ENCODE data around the gene NBAS. TPM values are rescaled to one million over a fixed set of nuclear protein-coding genes. Genes with fewer than 3 reads are reported as not detected.

NBAS gene
- total and polyA plus RNA-seq, 2 of the 13 experiments (the other 11 are each of a cell fraction or from before 2014, with no cell fraction given), result 33.6 to 58.7 TPM

- Histone ChIP-seq H3K9ac (ENCODE audit: insufficient read depth, low read depth, low read length) (no peak overlapping the region), H3K9me3 (ENCODE audit: low read length) (no peaks in the 10 kb centered on the region), H3K79me2 (ENCODE audit: insufficient read depth, low read length) (no peaks in the 10 kb centered on the region), H2AFZ (ENCODE audit: low read length) (no peak overlapping the region), H4K20me1 (ENCODE audit: insufficient read depth, low read length) (no peaks in the 10 kb centered on the region), H3K27me3 (ENCODE audit: control insufficient read depth in 1 of 2, insufficient read depth in 2 of 2, low read length in 2 of 2) (no peaks in the 10 kb centered on the region), H3K4me1 (ENCODE audit: insufficient read depth, low read length) (peaks cover 6% of the 10 kb centered on the region), H3K4me3 (replicated peaks in 1 of 3; ENCODE audit: insufficient read depth in 1 of 3, low read depth in 2 of 3, low read length in 3 of 3) (no peak overlapping the region), H3K36me3 (replicated peaks in 1 of 2; ENCODE audit: control insufficient read depth in 1 of 2, insufficient read depth in 2 of 2, low read length in 2 of 2) (peaks cover 5 to 32% of the 10 kb centered on the region in 2 experiments), H3K27ac (ENCODE audit: extremely low read length, insufficient read depth, low read length) (no peak overlapping the region), H3K4me2 (ENCODE audit: low read depth, low read length) (no peak overlapping the region)
- no TSS peak for BruUV-seq (replicated peaks)
- ATAC-seq (no peak), FAIRE-seq (no peak), DNase-seq (ENCODE audit: low spot score) (peak; percentile 11)
- in situ Hi-C loops (cut with HindIII; ENCODE audit: extremely low pct_ligation_motif_present, low pct_unique_long_range_greater_than_20kb) (no loop called here), intact Hi-C loops (cut with micrococcal nuclease; ENCODE audit: unreplicated experiment) (no loop called here)
- CTCF ChIA-PET (ENCODE audit: low intra/inter-chr PET ratio, low total read pairs), result no interaction called here
- TF ChIP-seq ZC3H4 (CRISPR knock-in tag; IDR thresholded peaks at IDR 0.05; ENCODE audit: borderline replicate concordance) (no peak), MYC (CRISPR knock-in tag; IDR thresholded peaks at IDR 0.05; ENCODE audit: borderline replicate concordance) (no peak), GABPB1 (CRISPR knock-in tag; IDR thresholded peaks at IDR 0.05) (no peak), TIGD3 (CRISPR knock-in tag; IDR thresholded peaks at IDR 0.05; ENCODE audit: borderline replicate concordance) (no peak), SMAD1 (CRISPR knock-in tag; IDR thresholded peaks at IDR 0.05; ENCODE audit: borderline replicate concordance, low read depth) (no peak), ZNF275 (CRISPR knock-in tag; IDR thresholded peaks at IDR 0.05; ENCODE audit: borderline replicate concordance) (no peak), ZNF674 (CRISPR knock-in tag; IDR thresholded peaks at IDR 0.05; ENCODE audit: low read depth) (no peak), GLI4 (CRISPR knock-in tag; IDR thresholded peaks at IDR 0.05; ENCODE audit: borderline replicate concordance) (no peak), MTA1 (CRISPR knock-in tag; IDR thresholded peaks at IDR 0.05; ENCODE audit: borderline replicate concordance) (no peak), HIC2 (CRISPR knock-in tag; IDR thresholded peaks at IDR 0.05; ENCODE audit: low read depth) (no peak), ZNF644 (CRISPR knock-in tag; IDR thresholded peaks at IDR 0.05; ENCODE audit: low read depth) (no peak), ZFP91 (CRISPR knock-in tag; IDR thresholded peaks at IDR 0.05; ENCODE audit: borderline replicate concordance) (no peak), THYN1 (CRISPR knock-in tag; IDR thresholded peaks at IDR 0.05; ENCODE audit: borderline replicate concordance, low read depth) (no peak)
- 93% methylated on average over 1 of the region's 1 CpG for WGBS (ENCODE audit: low lambda C conversion rate)
- POLR2A ChIA-PET, result no interaction called here
Measured at GRCh38 chr2:15271941-15272542, 289.1 kb downstream of the NBAS start.

Data from HepG2 (cell line).